ENCODE results near the gene ATIC. TPM values are rescaled to one million over a fixed set of nuclear protein-coding genes. Genes with fewer than 3 reads are reported as not detected.

Gene ATIC
- total RNA-seq, 4 donors from 2014 or later = 29.3 to 45.6 (median 38.9) TPM

- Histone ChIP-seq H3K4me1 (peaks cover 12 to 53% (median 16%) of the 10 kb centered on the region in 3 donors), H3K9me3 (no peaks in the 10 kb centered on the region), H3K36me3 (peaks cover 12 to 92% of the 10 kb centered on the region in 2 donors), H3K4me3 (no peak overlapping the region), H3K27ac (peak overlapping the region; percentile 56 to 70 (median 63)), H3K27me3 (no peaks in the 10 kb centered on the region)
- 38 to 42% methylated on average over 5 of the region's 5 CpGs for WGBS, 2 donors (ENCODE audit: low coverage in 1 of 2)
- ATAC-seq = no peak
- TF ChIP-seq EP300 (IDR thresholded peaks at IDR 0.05) (no peak), POLR2AphosphoS5 (IDR thresholded peaks at IDR 0.05) (no peak), POLR2A (IDR thresholded peaks at IDR 0.05) (no peak), CTCF (IDR thresholded peaks at IDR 0.05) (no peak)
Observed at GRCh38 chr2:215395687-215396460, 84.0 kb downstream of the ATIC start.

GRCh38 chr2:215396595-215397313 lies 84.9 kb downstream of the ATIC start:
- H3K27ac ChIP-seq = peak overlapping the region; percentile 69 to 76 (median 72)
- H3K27me3 ChIP-seq = no peaks in the 10 kb centered on the region
- WGBS, 2 donors (ENCODE audit: low coverage in 1 of 2) = 34 to 37% methylated on average over 2 of the region's 2 CpGs
- peak; percentile 78 for ATAC-seq
- H3K4me1 ChIP-seq = peaks cover 12 to 58% (median 16%) of the 10 kb centered on the region in 3 donors
- no peak overlapping the region for H3K4me3 ChIP-seq
- no peak for TF ChIP-seq CTCF (IDR thresholded peaks at IDR 0.05)
- TF ChIP-seq POLR2AphosphoS5 (IDR thresholded peaks at IDR 0.05) = peak; percentile 62
- peaks cover 8 to 91% of the 10 kb centered on the region in 2 donors for H3K36me3 ChIP-seq
- no peaks in the 10 kb centered on the region for H3K9me3 ChIP-seq

- peak; percentile 46 for ATAC-seq
- Histone ChIP-seq H3K4me1 (peaks cover 12 to 68% (median 19%) of the 10 kb centered on the region in 3 donors), H3K27ac (peak overlapping the region; percentile 69 to 76 (median 72)), H3K4me3 (no peak overlapping the region), H3K9me3 (no peaks in the 10 kb centered on the region), H3K27me3 (no peaks in the 10 kb centered on the region), H3K36me3 (peaks cover 8 to 89% of the 10 kb centered on the region in 2 donors)
- peak; percentile 9 to 30 (median 22) for TF ChIP-seq CTCF (IDR thresholded peaks at IDR 0.05)
- no peak for TF ChIP-seq POLR2AphosphoS5 (IDR thresholded peaks at IDR 0.05)
- WGBS, 2 donors (ENCODE audit: low coverage in 1 of 2) = 20 to 31% methylated on average over 9 of the region's 9 CpGs
Observed at GRCh38 chr2:215397632-215398341, 85.9 kb downstream of the ATIC start.

GRCh38 chr2:215399067-215399716 lies 87.3 kb downstream of the ATIC start:
- no peak for TF ChIP-seq EP300 (IDR thresholded peaks at IDR 0.05)
- Histone ChIP-seq H3K27ac (peak overlapping the region; percentile 39 to 75 (median 70)), H3K36me3 (peaks cover 6 to 89% of the 10 kb centered on the region in 2 donors), H3K4me3 (no peak overlapping the region), H3K4me1 (peaks cover 12 to 81% (median 19%) of the 10 kb centered on the region in 3 donors), H3K27me3 (no peaks in the 10 kb centered on the region), H3K9me3 (no peaks in the 10 kb centered on the region)
- no peak for ATAC-seq
- 67 to 82% methylated on average over 1 to 2 of the region's 3 CpGs for WGBS, 2 donors (ENCODE audit: low coverage in 1 of 2)

Other genes with a start within 250 kb of the ATIC start
- under 1 TPM in 2 of 4 donors, not detected in 2; 0.16 to 0.25 TPM for gene ABCA12, start 173.4 kb upstream of the ATIC start, total RNA-seq
- gene FN1, start 124.0 kb downstream of the ATIC start, total RNA-seq = 1,000 to 10,000 TPM; 1,699 to 4,986 (median 1,920) TPM

Data from gastroesophageal sphincter (tissue), 4 donors.